CD14-positive monocyte (primary cell): ENCODE results near the gene RUNDC3A. TPM values are rescaled to one million over a fixed set of nuclear protein-coding genes. Genes with fewer than 3 reads are reported as not detected.

Source experiments
- DNase-seq, 3 donors: peaks; one replicate each; pipeline ENCODE4 v3.0.0-alpha.2; 2011 to 2022
- H2AFZ ChIP-seq: 2 replicates; pipeline ENCODE4 v1.6.0; 2012; ENCODE audit warnings: mild to moderate bottlenecking, low read depth, low read length, inconsistent platforms; ENCODE audit not compliant: insufficient read depth, poor library complexity, severe bottlenecking
- H3K27ac ChIP-seq, 2 donors: 1 replicate in 1 of 2; 2 replicates in 1 of 2; pipeline ENCODE4 v1.5.1; 2012 to 2013; ENCODE audit warnings: low read length in 2 of 2, control low read depth in 1 of 2, inconsistent platforms in 1 of 2, low read depth in 1 of 2, mild to moderate bottlenecking in 1 of 2
- H3K27me3 ChIP-seq, 2 donors: one replicate each; pipeline versions ENCODE4 v1.6.0 to v1.6.1; 2011 to 2013; ENCODE audit warnings: low read length in 2 of 2; ENCODE audit not compliant: control insufficient read depth in 2 of 2, insufficient read depth in 2 of 2
- H3K36me3 ChIP-seq, 2 donors: replicated peaks in 1 of 2; 1 replicate in 1 of 2; 2 replicates in 1 of 2; pipeline versions ENCODE4 v1.5.1 to v1.6.1; 2012 to 2013; ENCODE audit warnings: low read length in 2 of 2, control low read depth in 1 of 2, inconsistent platforms in 1 of 2, mild to moderate bottlenecking in 1 of 2; ENCODE audit not compliant: insufficient read depth in 2 of 2, control insufficient read depth in 1 of 2
- H3K4me1 ChIP-seq, 2 donors: 1 replicate in 1 of 2; 2 replicates in 1 of 2; pipeline versions ENCODE4 v1.5.1 to v1.6.1; 2012 to 2013; ENCODE audit warnings: low read length in 2 of 2, control low read depth in 1 of 2, inconsistent platforms in 1 of 2, mild to moderate bottlenecking in 1 of 2, moderate library complexity in 1 of 2; ENCODE audit not compliant: insufficient read depth in 2 of 2, control insufficient read depth in 1 of 2
- H3K4me2 ChIP-seq: replicated peaks from 2 replicates; pipeline ENCODE3; 2012; ENCODE audit warnings: low read length, moderate library complexity, mild to moderate bottlenecking; ENCODE audit not compliant: poor library complexity, severe bottlenecking; ENCODE audit errors: extremely low read depth
- H3K4me3 ChIP-seq, 3 experiments: fragments of 200-600 bp in 1 of 3; sonication (generic) in 1 of 3; replicated peaks in 1 of 3; 1 replicate in 2 of 3; 2 replicates in 1 of 3; pipeline ENCODE4 v1.5.1; 2011 to 2013; ENCODE audit warnings: low read length in 3 of 3, mild to moderate bottlenecking in 3 of 3, control low read depth in 2 of 3, low read depth in 2 of 3, inconsistent platforms in 1 of 3, moderate library complexity in 1 of 3
- H3K79me2 ChIP-seq: 2 replicates; pipeline ENCODE4 v1.6.0; 2012; ENCODE audit warnings: mild to moderate bottlenecking, control low read depth, inconsistent platforms, low read length, moderate library complexity; ENCODE audit not compliant: insufficient read depth
- H3K9ac ChIP-seq: 2 replicates; pipeline ENCODE4 v1.6.0; 2017; ENCODE audit warnings: low read length, mild to moderate bottlenecking; ENCODE audit not compliant: insufficient read depth, poor library complexity, severe bottlenecking
- H3K9me3 ChIP-seq, 2 donors: replicated peaks in 1 of 2; 1 replicate in 1 of 2; 2 replicates in 1 of 2; pipeline versions ENCODE4 v1.5.1 to v1.6.1; 2012 to 2013; ENCODE audit warnings: low read length in 2 of 2, control low read depth in 1 of 2; ENCODE audit not compliant: control insufficient read depth in 1 of 2, insufficient read depth in 1 of 2
- H4K20me1 ChIP-seq: 2 replicates; pipeline ENCODE4 v1.6.0; 2012; ENCODE audit warnings: mild to moderate bottlenecking, low read length, control low read depth, moderate library complexity; ENCODE audit not compliant: insufficient read depth
- H3K27ac Mint-ChIP-seq, 7 donors: one replicate each; pipeline ENCODE4 v1.8.0; 2020; ENCODE audit warnings: mild to moderate bottlenecking in 7 of 7, mixed read lengths in 7 of 7, moderate library complexity in 6 of 7, inconsistent platforms in 2 of 7
- H3K27me3 Mint-ChIP-seq, 3 donors: one replicate each; pipeline ENCODE4 v1.8.0; 2021 to 2022; ENCODE audit warnings: low read depth in 3 of 3, mild to moderate bottlenecking in 3 of 3, mixed read lengths in 3 of 3, moderate library complexity in 3 of 3, inconsistent platforms in 1 of 3
- H3K36me3 Mint-ChIP-seq, 2 donors: one replicate each; pipeline ENCODE4 v1.8.0; 2020; ENCODE audit warnings: mixed read lengths in 2 of 2, inconsistent platforms in 1 of 2, mild to moderate bottlenecking in 1 of 2
- H3K4me1 Mint-ChIP-seq: one replicate; pipeline ENCODE4 v1.8.0; 2020; ENCODE audit warnings: mild to moderate bottlenecking, mixed read lengths
- H3K4me3 Mint-ChIP-seq, 2 donors: one replicate each; pipeline ENCODE4 v1.8.0; 2020; ENCODE audit warnings: mild to moderate bottlenecking in 2 of 2, mixed read lengths in 2 of 2, moderate library complexity in 1 of 2
- H3K9me3 Mint-ChIP-seq, 7 donors: one replicate each; pipeline ENCODE4 v1.8.0; 2020 to 2022; ENCODE audit warnings: mixed read lengths in 7 of 7, mild to moderate bottlenecking in 6 of 7, moderate library complexity in 6 of 7, inconsistent platforms in 2 of 7
- WGBS: methylation state at CpG from one replicate; pipeline ENCODE4 v1.1.5; 2013; ENCODE audit warnings: missing lambda C conversion rate; ENCODE audit not compliant: insufficient coverage; 5-methylcytosine and 5-hydroxymethylcytosine counted together
- intact Hi-C, 2 donors: fragments of 100-400 bp; cut with micrococcal nuclease; formaldehyde crosslinking; loops; one replicate each; pipeline versions ENCODE4 v1.15.0 to v1.15.1; 2023
- polyA plus RNA-seq, 3 donors: library from polyadenylated mRNA; depleted of rRNA in 1 of 3; unstranded in 2 of 3; stranded (reverse) in 1 of 3; fragments of 300-500 nt in 2 of 3; fragments of >200 nt in 1 of 3; fragmentation: Illumina TruSeq in 2 of 3; gene quantifications; 1 replicate in 2 of 3; 2 replicates in 1 of 3; pipeline ENCODE4 v1.2.3, GENCODE V29; 2012 to 2021
- TF ChIP-seq, protein P1 (sequence below): fragments of 200-600 bp; IDR thresholded peaks from one replicate; pipeline ENCODE4 v1.8.0; 2022; ENCODE audit warnings: antibody characterized with exemption, mild to moderate bottlenecking

The RUNDC3A gene
- polyA plus RNA-seq, 3 donors = 0.22 to 0.35 TPM; not detected in 1

GRCh38 chr17:44282264-44282663, 26.1 kb upstream of the RUNDC3A start:
- Mint-ChIP-seq H3K27me3 (peaks cover 20 to 25% (median 21%) of the 10 kb centered on the region in 3 donors), H3K4me3 (no peak overlapping the region), H3K9me3 (no peaks in the 10 kb centered on the region), H3K36me3 (no peaks in the 10 kb centered on the region), H3K4me1 (peaks cover 30% of the 10 kb centered on the region), H3K27ac (no peak overlapping the region)
- TF ChIP-seq, protein P1, sequence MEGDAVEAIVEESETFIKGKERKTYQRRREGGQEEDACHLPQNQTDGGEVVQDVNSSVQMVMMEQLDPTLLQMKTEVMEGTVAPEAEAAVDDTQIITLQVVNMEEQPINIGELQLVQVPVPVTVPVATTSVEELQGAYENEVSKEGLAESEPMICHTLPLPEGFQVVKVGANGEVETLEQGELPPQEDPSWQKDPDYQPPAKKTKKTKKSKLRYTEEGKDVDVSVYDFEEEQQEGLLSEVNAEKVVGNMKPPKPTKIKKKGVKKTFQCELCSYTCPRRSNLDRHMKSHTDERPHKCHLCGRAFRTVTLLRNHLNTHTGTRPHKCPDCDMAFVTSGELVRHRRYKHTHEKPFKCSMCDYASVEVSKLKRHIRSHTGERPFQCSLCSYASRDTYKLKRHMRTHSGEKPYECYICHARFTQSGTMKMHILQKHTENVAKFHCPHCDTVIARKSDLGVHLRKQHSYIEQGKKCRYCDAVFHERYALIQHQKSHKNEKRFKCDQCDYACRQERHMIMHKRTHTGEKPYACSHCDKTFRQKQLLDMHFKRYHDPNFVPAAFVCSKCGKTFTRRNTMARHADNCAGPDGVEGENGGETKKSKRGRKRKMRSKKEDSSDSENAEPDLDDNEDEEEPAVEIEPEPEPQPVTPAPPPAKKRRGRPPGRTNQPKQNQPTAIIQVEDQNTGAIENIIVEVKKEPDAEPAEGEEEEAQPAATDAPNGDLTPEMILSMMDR = no peak
- Histone ChIP-seq H3K4me1 (peaks cover 23 to 25% of the 10 kb centered on the region in 2 donors), H2AFZ (no peak overlapping the region), H3K27me3 (peaks cover 0 to 7% of the 10 kb centered on the region in 2 donors), H3K4me2 (no peak overlapping the region), H3K36me3 (no peaks in the 10 kb centered on the region), H4K20me1 (no peaks in the 10 kb centered on the region), H3K9ac (no peak overlapping the region), H3K9me3 (no peaks in the 10 kb centered on the region), H3K27ac (no peak overlapping the region), H3K79me2 (no peaks in the 10 kb centered on the region), H3K4me3 (no peak overlapping the region)
- WGBS = 90% methylated on average over 1 of the region's 3 CpGs
- no peak for DNase-seq
- intact Hi-C loops = no loop called here

DNA sequence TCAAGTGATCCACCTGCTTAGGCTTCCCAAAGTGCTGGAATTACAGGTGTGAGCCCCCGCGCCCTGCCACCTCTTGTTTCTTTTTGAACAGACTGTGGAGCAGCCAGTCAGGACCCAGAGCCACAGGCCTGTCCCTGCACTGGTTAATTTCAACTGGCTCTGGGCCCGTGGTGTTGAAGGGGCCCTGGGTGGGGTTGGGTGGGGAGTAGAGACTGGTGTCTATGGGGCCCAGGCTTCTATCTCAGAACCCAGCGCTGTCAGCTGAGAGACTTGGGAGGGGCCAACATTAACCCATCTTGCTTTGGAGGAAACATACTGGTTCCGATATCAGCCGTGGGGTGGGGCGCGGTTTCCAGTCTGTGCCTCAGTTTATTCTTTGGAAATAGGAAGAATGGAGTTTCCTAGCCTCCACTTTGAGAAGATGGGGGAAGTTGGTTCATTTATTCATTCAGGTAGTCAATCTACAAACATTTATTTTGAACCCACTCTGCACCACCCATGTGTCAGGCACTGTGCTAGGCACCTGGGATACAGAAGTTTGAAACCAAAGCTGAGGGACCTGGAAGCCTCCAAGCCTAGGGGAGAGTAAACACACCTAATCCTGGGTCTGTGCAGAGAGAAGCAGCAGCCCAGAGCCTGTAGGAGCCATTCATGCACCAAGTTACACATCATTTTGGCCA, 24.9 kb upstream of the RUNDC3A start:
- intact Hi-C loops = no loop called here
- no peak overlapping the region for H3K9ac ChIP-seq
- H3K27ac Mint-ChIP-seq = no peak overlapping the region
- H3K36me3 ChIP-seq = no peaks in the 10 kb centered on the region
- H3K9me3 Mint-ChIP-seq = no peaks in the 10 kb centered on the region
- H3K36me3 Mint-ChIP-seq = no peaks in the 10 kb centered on the region
- TF ChIP-seq, protein P1 = no peak
- DNase-seq = no peak
- no peaks in the 10 kb centered on the region for H3K79me2 ChIP-seq
- H2AFZ ChIP-seq = no peak overlapping the region
- H3K27ac ChIP-seq = no peak overlapping the region
- H3K27me3 ChIP-seq = no peaks in the 10 kb centered on the region
- peaks cover 23% of the 10 kb centered on the region in 2 donors for H3K4me1 ChIP-seq
- no peak overlapping the region for H3K4me3 Mint-ChIP-seq
- H3K4me1 Mint-ChIP-seq = peaks cover 28% of the 10 kb centered on the region
- WGBS = 92% methylated on average over 8 of the region's 8 CpGs
- no peaks in the 10 kb centered on the region for H3K9me3 ChIP-seq
- H3K27me3 Mint-ChIP-seq = peaks cover 20 to 27% (median 25%) of the 10 kb centered on the region in 3 donors
- no peak overlapping the region for H3K4me3 ChIP-seq
- no peak overlapping the region for H3K4me2 ChIP-seq
- H4K20me1 ChIP-seq = no peaks in the 10 kb centered on the region
